Endothelial cell of umbilical vein (primary cell): Measurements from ENCODE around the gene PKDCC. TPM values are rescaled to one million over a fixed set of nuclear protein-coding genes. Genes with fewer than 3 reads are reported as not detected.
A peak's percentile ranks its signal among the peaks of the same experiment; 100 is the strongest.

Experiments used
- Bru-seq: library from RNA; stranded (reverse); fragments of 400-500 nt; gene quantifications from one replicate; lab custom pipeline; 2021; lab: Mats Ljungman, UMichigan
- BruChase-seq, 2 experiments: library from RNA; stranded (reverse); fragments of 400-500 nt; gene quantifications; one replicate each; lab custom pipeline; 2021; lab: Mats Ljungman, UMichigan
- BruUV-seq: library from RNA; stranded (reverse); fragments of 400-500 nt; replicated peaks from 2 replicates; lab custom pipeline; 2021; lab: Mats Ljungman, UMichigan
- CTCF ChIA-PET: fragments of 300-600, 350-600 bp; sonication (Branson Sonifier 250); formaldehyde crosslinking; loops from one replicate; lab custom pipeline; 2021; ENCODE audit warnings: antibody characterized with exemption, inconsistent platforms; lab: Charles Lee
- POLR2A ChIA-PET: fragments of 300-600, 350-600 bp; sonication (Branson Sonifier 250); formaldehyde crosslinking; loops from one replicate; lab custom pipeline; 2021; ENCODE audit warnings: antibody characterized with exemption, inconsistent platforms; lab: Charles Lee
- DNase-seq: peaks from one replicate; pipeline ENCODE4 v3.0.0-alpha.2; 2011; ENCODE audit warnings: low read depth, low spot score
- FAIRE-seq: peaks from 2 replicates; lab custom pipeline; 2011; peaks lifted over from hg19 to GRCh38; lab: Jason Lieb, UNC
- H2AFZ ChIP-seq: 2 replicates; pipeline ENCODE4 v1.6.0; 2012; ENCODE audit warnings: low read depth, low read length, control low read depth, inconsistent platforms
- H3K27ac ChIP-seq: 2 replicates; pipeline ENCODE4 v1.5.1; 2011; ENCODE audit warnings: low read depth, mild to moderate bottlenecking, control low read depth, low read length, moderate library complexity; ENCODE audit not compliant: insufficient read depth
- H3K27me3 ChIP-seq, 2 experiments: 2 replicates each; pipeline versions ENCODE4 v1.6.0 to v1.6.1; 2011; ENCODE audit warnings: low read length in 2 of 2, mixed read lengths in 1 of 2; ENCODE audit not compliant: control insufficient read depth in 2 of 2, insufficient read depth in 2 of 2
- H3K36me3 ChIP-seq, 2 experiments: 2 replicates in 1 of 2; 3 replicates in 1 of 2; pipeline ENCODE4 v1.5.1; 2011; ENCODE audit warnings: low read length in 2 of 2, mild to moderate bottlenecking in 1 of 2, moderate library complexity in 1 of 2; ENCODE audit not compliant: control insufficient read depth in 2 of 2, insufficient read depth in 2 of 2; ENCODE audit errors: extremely low read depth in 1 of 2
- H3K4me1 ChIP-seq: 3 replicates; pipeline ENCODE4 v1.5.1; 2011; ENCODE audit warnings: mild to moderate bottlenecking, low read length; ENCODE audit not compliant: control insufficient read depth, insufficient read depth; ENCODE audit errors: extremely low read depth
- H3K4me2 ChIP-seq: 2 replicates; pipeline ENCODE4 v1.6.1; 2011; ENCODE audit warnings: low read length, control low read depth, mixed read lengths; ENCODE audit not compliant: insufficient read depth
- H3K4me3 ChIP-seq, 3 experiments: fragments of 200-600 bp in 1 of 3; sonication (generic), shearing (Covaris generic) in 1 of 3; replicated peaks in 1 of 3; 2 replicates each; pipeline ENCODE4 v1.5.1; 2011 to 2016; ENCODE audit warnings: control low read depth in 3 of 3, low read length in 3 of 3, mild to moderate bottlenecking in 2 of 3, inconsistent platforms in 1 of 3, low read depth in 1 of 3, moderate library complexity in 1 of 3; ENCODE audit not compliant: insufficient read depth in 1 of 3
- H3K79me2 ChIP-seq: 2 replicates; pipeline ENCODE4 v1.6.0; 2012; ENCODE audit warnings: low read length, inconsistent platforms; ENCODE audit not compliant: control insufficient read depth, insufficient read depth
- H3K9ac ChIP-seq: replicated peaks from 2 replicates; pipeline ENCODE3; 2011; ENCODE audit warnings: low read length, control low read depth; ENCODE audit not compliant: insufficient read depth; ENCODE audit errors: extremely low read depth
- H3K9me1 ChIP-seq: replicated peaks from 3 replicates; pipeline ENCODE4 v1.6.0; 2011; ENCODE audit warnings: mild to moderate bottlenecking, low read length; ENCODE audit not compliant: control insufficient read depth, insufficient read depth; ENCODE audit errors: extremely low read depth
- H3K9me3 ChIP-seq: replicated peaks from 2 replicates; pipeline ENCODE4 v1.5.1; 2012; ENCODE audit warnings: low read length, inconsistent platforms; ENCODE audit not compliant: control insufficient read depth, insufficient read depth
- H4K20me1 ChIP-seq: replicated peaks from 2 replicates; pipeline ENCODE3; 2011; ENCODE audit warnings: mild to moderate bottlenecking, low read length; ENCODE audit not compliant: control insufficient read depth, insufficient read depth; ENCODE audit errors: extremely low read depth
- EZH2 ChIP-seq: IDR thresholded peaks from 2 replicates; pipeline ENCODE4 v1.6.1; 2012; ENCODE audit warnings: borderline replicate concordance, low read depth, mild to moderate bottlenecking, moderate library complexity, low read length, inconsistent platforms; ENCODE audit not compliant: severe bottlenecking
- FOS ChIP-seq: IDR thresholded peaks from 2 replicates; pipeline ENCODE4 v1.6.1; 2011; ENCODE audit warnings: mild to moderate bottlenecking, low read length, moderate library complexity, borderline replicate concordance; ENCODE audit not compliant: insufficient read depth
- GATA2 ChIP-seq: IDR thresholded peaks from 2 replicates; pipeline ENCODE4 v1.7.0; 2011; ENCODE audit warnings: low read depth, mild to moderate bottlenecking, moderate library complexity, mixed read lengths, low read length; ENCODE audit not compliant: insufficient read length, insufficient read depth
- JUN ChIP-seq: IDR thresholded peaks from 2 replicates; pipeline ENCODE4 v1.6.1; 2011; ENCODE audit warnings: borderline replicate concordance, low read depth; ENCODE audit not compliant: insufficient read length, insufficient read depth
- MYC ChIP-seq: IDR thresholded peaks from one replicate; pipeline ENCODE4 v1.6.1; 2011; ENCODE audit warnings: mild to moderate bottlenecking, low read depth, low read length
- POLR2A ChIP-seq: IDR thresholded peaks from 2 replicates; pipeline ENCODE4 v1.6.1; 2012; ENCODE audit warnings: low read depth, mild to moderate bottlenecking, control low read depth, low read length
- dilution Hi-C: fragments of 300-500 bp; cut with MboI; formaldehyde crosslinking; loops from one replicate; pipeline ENCODE4 v1.15.0; 2019; ENCODE audit warnings: low sequenced_read_pairs; ENCODE audit not compliant: extremely low pct_ligation_motif_present
- intact Hi-C: fragments of 100-400 bp; cut with micrococcal nuclease; formaldehyde crosslinking; loops from one replicate; pipeline ENCODE4 v1.10.0; 2022
- long read RNA-seq: library from polyadenylated mRNA; stranded (forward); transcript quantifications from one replicate; pipeline ENCODE4 v2.0.0, GENCODE V29; 2021
- polyA minus RNA-seq, 3 experiments: library from RNA; depleted of rRNA, polyadenylated mRNA; stranded (reverse); fragments of >200 nt; gene quantifications; 1 replicate in 1 of 3; 2 replicates in 2 of 3; pipeline ENCODE4 v1.2.3, GENCODE V29; 2011
- polyA plus RNA-seq, 4 experiments: library from polyadenylated mRNA; depleted of rRNA in 3 of 4; stranded (reverse) in 3 of 4; unstranded in 1 of 4; fragments of >200 nt; gene quantifications; 2 replicates each; pipeline versions ENCODE4 v1.2.1 to v1.2.3, GENCODE V29; 2011 to 2012; ENCODE audit warnings: missing spikeins in 1 of 4
- total RNA-seq: library from RNA; stranded (reverse); gene quantifications from 2 replicates; pipeline ENCODE4 v1.2.3, GENCODE V29; 2021
- TF ChIP-seq, protein P1 (sequence below): IDR thresholded peaks from 2 replicates; pipeline ENCODE4 v1.6.1; 2011; ENCODE audit not compliant: insufficient read depth, insufficient read length
- TF ChIP-seq, protein P2 (sequence below), 2 donors: IDR thresholded peaks; 1 replicate in 1 of 2; 2 replicates in 1 of 2; pipeline ENCODE4 v1.5.1; 2011; ENCODE audit warnings: low read length in 2 of 2, mild to moderate bottlenecking in 2 of 2, moderate library complexity in 2 of 2, control low read depth in 1 of 2, inconsistent platforms in 1 of 2, low read depth in 1 of 2; ENCODE audit not compliant: insufficient read depth in 1 of 2; ENCODE audit errors: extremely low read depth in 1 of 2

Gene PKDCC, protein sequence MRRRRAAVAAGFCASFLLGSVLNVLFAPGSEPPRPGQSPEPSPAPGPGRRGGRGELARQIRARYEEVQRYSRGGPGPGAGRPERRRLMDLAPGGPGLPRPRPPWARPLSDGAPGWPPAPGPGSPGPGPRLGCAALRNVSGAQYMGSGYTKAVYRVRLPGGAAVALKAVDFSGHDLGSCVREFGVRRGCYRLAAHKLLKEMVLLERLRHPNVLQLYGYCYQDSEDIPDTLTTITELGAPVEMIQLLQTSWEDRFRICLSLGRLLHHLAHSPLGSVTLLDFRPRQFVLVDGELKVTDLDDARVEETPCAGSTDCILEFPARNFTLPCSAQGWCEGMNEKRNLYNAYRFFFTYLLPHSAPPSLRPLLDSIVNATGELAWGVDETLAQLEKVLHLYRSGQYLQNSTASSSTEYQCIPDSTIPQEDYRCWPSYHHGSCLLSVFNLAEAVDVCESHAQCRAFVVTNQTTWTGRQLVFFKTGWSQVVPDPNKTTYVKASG
- total RNA-seq (5.9 and 6.9 TPM in 2 replicates), polyA plus RNA-seq (3.0 and 4.1 TPM in 2 replicates), polyA minus RNA-seq (4.5 and 4.8 TPM in 2 replicates), Bru-seq, nascent RNA (percentile 39 among the genes with signal in this experiment), BruChase-seq, experiment 1, labeled RNA remaining after a 6-hour chase (percentile 37 among the genes with signal in this experiment), BruChase-seq, experiment 2, labeled RNA remaining after a 2-hour chase (percentile 44 among the genes with signal in this experiment)
- 3.6 and 3.9 TPM in 2 replicates for polyA plus RNA-seq (2011; cell fraction: cytosol; rRNA removed)
- 11.0 and 16.8 TPM in 2 replicates for polyA plus RNA-seq (2011; cell fraction: nucleus; rRNA removed)
- polyA plus RNA-seq (2012): 2.4 and 4.7 TPM in 2 replicates
- polyA minus RNA-seq (2011; cell fraction: cytosol; rRNA and poly(A)+ RNA removed): 31.0 TPM
- polyA minus RNA-seq (2011; cell fraction: nucleus; rRNA and poly(A)+ RNA removed): 2.0 and 3.1 TPM in 2 replicates
- long read RNA-seq, partial matches to known transcripts: 0 of 2 reads
- long read RNA-seq, other reads (novel, unspliced or antisense): 1 of 2 reads

DNA sequence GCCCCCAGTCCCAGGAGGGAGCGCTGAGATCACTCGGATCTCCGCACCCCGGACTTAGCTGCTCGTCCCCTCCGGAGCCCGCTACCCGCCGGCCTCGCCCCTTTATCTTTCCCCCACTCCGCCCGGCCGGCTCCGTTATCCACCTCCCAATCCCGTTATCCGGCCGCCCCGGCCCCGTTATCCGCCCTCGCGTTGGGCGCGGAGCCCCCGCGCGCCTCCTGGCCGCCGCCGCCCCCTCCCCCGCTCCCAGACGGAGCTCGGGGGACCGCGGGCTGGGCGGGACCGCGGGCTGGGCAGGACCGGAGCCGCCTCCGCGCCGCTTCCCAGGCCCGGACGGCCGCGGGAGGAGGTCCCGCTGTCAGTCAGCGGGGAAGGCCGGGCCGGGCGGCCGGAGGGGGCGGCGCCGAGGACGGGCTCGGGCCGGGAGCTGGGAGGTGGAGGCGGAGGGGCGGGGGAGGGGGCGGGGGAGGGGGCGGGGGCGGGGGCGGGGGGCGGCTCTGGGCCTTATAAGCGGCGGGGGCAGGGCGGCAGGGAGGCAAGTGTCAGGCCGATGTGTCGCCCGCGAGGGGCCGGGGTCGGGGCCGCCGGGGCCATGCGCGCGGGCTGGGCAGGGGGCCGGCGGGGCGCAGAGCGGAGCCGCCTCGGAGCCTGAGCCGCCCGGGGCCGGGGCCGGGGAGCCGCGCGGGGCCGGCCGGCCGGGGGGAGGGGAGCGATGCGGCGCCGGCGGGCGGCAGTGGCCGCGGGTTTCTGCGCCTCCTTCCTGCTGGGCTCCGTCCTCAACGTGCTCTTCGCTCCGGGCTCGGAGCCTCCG, at the start of gene PKDCC:
PKDCC (plus strand) TSS at position 534 of the 811 bp plus-strand sequence; CDS start at position 713, 179 bp downstream.
- H4K20me1 ChIP-seq: no peaks in the 10 kb centered on the region
- POLR2A ChIA-PET: interaction anchor here (0.6 to 2.0 kb wide), 3 partner anchors 23 to 81 kb away, joined by 4 to 5 read pairs (median 5); no protein-coding TSS in a partner anchor
- no TSS peak for BruUV-seq
- intact Hi-C loops: loop anchor here (1.0 to 2.0 kb wide), 4 partner anchors 23 to 313 kb away; partner anchors contain the start of gene COX7A2L
- H3K9ac ChIP-seq: peak within 1 kb of the TSS; percentile 42
- no peaks in the 10 kb centered on the region for H3K9me1 ChIP-seq
- H3K36me3 ChIP-seq: no peaks in the 10 kb centered on the region
- H3K4me3 ChIP-seq: peak within 1 kb of the TSS; percentile 42 to 58 (median 51)
- H3K79me2 ChIP-seq: no peaks in the 10 kb centered on the region
- TF ChIP-seq, protein P1, sequence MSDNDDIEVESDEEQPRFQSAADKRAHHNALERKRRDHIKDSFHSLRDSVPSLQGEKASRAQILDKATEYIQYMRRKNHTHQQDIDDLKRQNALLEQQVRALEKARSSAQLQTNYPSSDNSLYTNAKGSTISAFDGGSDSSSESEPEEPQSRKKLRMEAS: no peak
- TF ChIP-seq GATA2 (no peak), POLR2A (no peak), JUN (no peak), EZH2 (no peak), FOS (no peak), MYC (no peak)
- TF ChIP-seq, protein P2, sequence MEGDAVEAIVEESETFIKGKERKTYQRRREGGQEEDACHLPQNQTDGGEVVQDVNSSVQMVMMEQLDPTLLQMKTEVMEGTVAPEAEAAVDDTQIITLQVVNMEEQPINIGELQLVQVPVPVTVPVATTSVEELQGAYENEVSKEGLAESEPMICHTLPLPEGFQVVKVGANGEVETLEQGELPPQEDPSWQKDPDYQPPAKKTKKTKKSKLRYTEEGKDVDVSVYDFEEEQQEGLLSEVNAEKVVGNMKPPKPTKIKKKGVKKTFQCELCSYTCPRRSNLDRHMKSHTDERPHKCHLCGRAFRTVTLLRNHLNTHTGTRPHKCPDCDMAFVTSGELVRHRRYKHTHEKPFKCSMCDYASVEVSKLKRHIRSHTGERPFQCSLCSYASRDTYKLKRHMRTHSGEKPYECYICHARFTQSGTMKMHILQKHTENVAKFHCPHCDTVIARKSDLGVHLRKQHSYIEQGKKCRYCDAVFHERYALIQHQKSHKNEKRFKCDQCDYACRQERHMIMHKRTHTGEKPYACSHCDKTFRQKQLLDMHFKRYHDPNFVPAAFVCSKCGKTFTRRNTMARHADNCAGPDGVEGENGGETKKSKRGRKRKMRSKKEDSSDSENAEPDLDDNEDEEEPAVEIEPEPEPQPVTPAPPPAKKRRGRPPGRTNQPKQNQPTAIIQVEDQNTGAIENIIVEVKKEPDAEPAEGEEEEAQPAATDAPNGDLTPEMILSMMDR (IDR thresholded peaks at IDR 0.05; ENCODE audit: extremely low read depth in 1 of 2, insufficient read depth in 1 of 2, low read depth in 1 of 2, low read length in 2 of 2): no peak
- H3K27me3 ChIP-seq: peaks cover 14 to 21% of the 10 kb centered on the region in 2 experiments
- peaks cover 9% of the 10 kb centered on the region for H3K4me1 ChIP-seq
- peak within 1 kb of the TSS; percentile 81 for H2AFZ ChIP-seq
- peak within 1 kb of the TSS; percentile 71 for H3K4me2 ChIP-seq
- CTCF ChIA-PET: interaction anchor here (0.7 to 3.2 kb wide), 8 partner anchors 14 to 194 kb away, joined by 3 to 11 read pairs (median 4); no protein-coding TSS in a partner anchor
- no peak for FAIRE-seq
- H3K9me3 ChIP-seq: no peaks in the 10 kb centered on the region
- dilution Hi-C loops: no loop called here
- DNase-seq: peak; percentile 62
- H3K27ac ChIP-seq: no peak within 1 kb of the TSS
